Central memory CD8-positive, alpha-beta T cell (primary cell): ENCODE results near the gene RYR2.
A peak's percentile ranks its signal among the peaks of the same experiment; 100 is the strongest.

Source experiments
- ATAC-seq: fragments of 150-1000 bp; cut with Tn5 transposase; replicated peaks from 2 replicates; pipeline ENCODE4 v1.10.0; 2022; ENCODE audit warnings: mild to moderate bottlenecking, moderate FRiP score, moderate number of reproducible peaks; ENCODE audit not compliant: poor library complexity, severe bottlenecking; ENCODE audit errors: extremely low read depth
- DNase-seq, 2 donors: peaks; one replicate each; pipeline ENCODE4 v3.0.0; 2021; ENCODE audit warnings: low spot score in 2 of 2
- H3K27ac Mint-ChIP-seq: one replicate; pipeline ENCODE4 v1.8.0; 2022; ENCODE audit warnings: low read depth, mild to moderate bottlenecking, moderate library complexity, mixed read lengths
- H3K27me3 Mint-ChIP-seq: one replicate; pipeline ENCODE4 v1.8.0; 2022; ENCODE audit warnings: mixed read lengths
- H3K36me3 Mint-ChIP-seq: one replicate; pipeline ENCODE4 v1.8.0; 2022; ENCODE audit warnings: mild to moderate bottlenecking, moderate library complexity, mixed read lengths; ENCODE audit not compliant: insufficient read depth
- H3K4me1 Mint-ChIP-seq: one replicate; pipeline ENCODE4 v1.8.0; 2022; ENCODE audit warnings: mixed read lengths
- H3K4me3 Mint-ChIP-seq: one replicate; pipeline ENCODE4 v1.8.0; 2022; ENCODE audit warnings: mild to moderate bottlenecking, moderate library complexity, mixed read lengths
- H3K9me3 Mint-ChIP-seq: one replicate; pipeline ENCODE4 v1.8.0; 2022; ENCODE audit warnings: mixed read lengths

Gene RYR2

GRCh38 chr1:237041795-237042525, at the start of gene RYR2:
Gene RYR2, plus strand, starts transcription at chr1:237042184. Its CDS starts 338 bp downstream, at chr1:237042522.
- DNase-seq (no peak), ATAC-seq (no peak)
- H3K36me3 Mint-ChIP-seq, result no peaks in the 10 kb centered on the region
- no peak within 1 kb of the TSS for H3K27ac Mint-ChIP-seq
- H3K4me3 Mint-ChIP-seq, result peak within 1 kb of the TSS; percentile 19
- no peaks in the 10 kb centered on the region for H3K9me3 Mint-ChIP-seq
- peaks cover 19% of the 10 kb centered on the region for H3K27me3 Mint-ChIP-seq
- H3K4me1 Mint-ChIP-seq, result peaks cover 11% of the 10 kb centered on the region

- Mint-ChIP-seq H3K27ac (no peak overlapping the region), H3K36me3 (no peaks in the 10 kb centered on the region), H3K4me1 (no peaks in the 10 kb centered on the region), H3K9me3 (peaks cover 11% of the 10 kb centered on the region), H3K4me3 (no peak overlapping the region), H3K27me3 (peaks cover 69% of the 10 kb centered on the region)
- DNase-seq (no peak), ATAC-seq (no peak)
Observed at GRCh38 chr1:236992449-236992848, 49.5 kb upstream of the RYR2 start.

- Mint-ChIP-seq H3K4me1 (no peaks in the 10 kb centered on the region), H3K4me3 (no peak overlapping the region), H3K9me3 (peaks cover 11% of the 10 kb centered on the region), H3K36me3 (no peaks in the 10 kb centered on the region), H3K27ac (no peak overlapping the region), H3K27me3 (peaks cover 58% of the 10 kb centered on the region)
- no peak for ATAC-seq
- DNase-seq, result no peak
Observed at GRCh38 chr1:236994450-236994849, 47.5 kb upstream of the RYR2 start.

GRCh38 chr1:236997361-236997760, 44.6 kb upstream of the RYR2 start:
- H3K9me3 Mint-ChIP-seq, result no peaks in the 10 kb centered on the region
- no peak for DNase-seq
- no peaks in the 10 kb centered on the region for H3K4me1 Mint-ChIP-seq
- peaks cover 39% of the 10 kb centered on the region for H3K27me3 Mint-ChIP-seq
- no peak overlapping the region for H3K27ac Mint-ChIP-seq
- H3K4me3 Mint-ChIP-seq, result no peak overlapping the region
- no peaks in the 10 kb centered on the region for H3K36me3 Mint-ChIP-seq
- ATAC-seq, result no peak

- no peaks in the 10 kb centered on the region for H3K4me1 Mint-ChIP-seq
- H3K36me3 Mint-ChIP-seq, result no peaks in the 10 kb centered on the region
- no peak overlapping the region for H3K4me3 Mint-ChIP-seq
- DNase-seq, result no peak
- ATAC-seq, result no peak
- H3K27me3 Mint-ChIP-seq, result peaks cover 37% of the 10 kb centered on the region
- no peak overlapping the region for H3K27ac Mint-ChIP-seq
- no peaks in the 10 kb centered on the region for H3K9me3 Mint-ChIP-seq
Observed at GRCh38 chr1:236997882-236998281, 44.1 kb upstream of the RYR2 start.

GRCh38 chr1:236998546-236998945, 43.4 kb upstream of the RYR2 start:
- Mint-ChIP-seq H3K9me3 (no peaks in the 10 kb centered on the region), H3K36me3 (no peaks in the 10 kb centered on the region), H3K4me3 (no peak overlapping the region), H3K4me1 (no peaks in the 10 kb centered on the region), H3K27ac (no peak overlapping the region), H3K27me3 (peaks cover 36% of the 10 kb centered on the region)
- no peak for ATAC-seq
- DNase-seq, result no peak

GRCh38 chr1:237000191-237000590, 41.8 kb upstream of the RYR2 start:
- no peak for ATAC-seq
- Mint-ChIP-seq H3K9me3 (no peaks in the 10 kb centered on the region), H3K27ac (no peak overlapping the region), H3K4me1 (no peaks in the 10 kb centered on the region), H3K27me3 (peaks cover 33% of the 10 kb centered on the region), H3K36me3 (no peaks in the 10 kb centered on the region), H3K4me3 (no peak overlapping the region)
- no peak for DNase-seq

- Mint-ChIP-seq H3K27me3 (peaks cover 31% of the 10 kb centered on the region), H3K4me3 (no peak overlapping the region), H3K9me3 (no peaks in the 10 kb centered on the region), H3K36me3 (no peaks in the 10 kb centered on the region), H3K4me1 (no peaks in the 10 kb centered on the region), H3K27ac (no peak overlapping the region)
- DNase-seq (no peak), ATAC-seq (no peak)
Observed at GRCh38 chr1:237003516-237003915, 38.5 kb upstream of the RYR2 start.

- H3K36me3 Mint-ChIP-seq, result no peaks in the 10 kb centered on the region
- no peak within 1 kb of the TSS for H3K4me3 Mint-ChIP-seq
- ATAC-seq (no peak), DNase-seq (no peak)
- H3K9me3 Mint-ChIP-seq, result no peaks in the 10 kb centered on the region
- H3K27ac Mint-ChIP-seq, result no peak within 1 kb of the TSS
- H3K4me1 Mint-ChIP-seq, result no peaks in the 10 kb centered on the region
- H3K27me3 Mint-ChIP-seq, result peaks cover 37% of the 10 kb centered on the region
Observed at GRCh38 chr1:237004116-237004515, 37.9 kb upstream of the RYR2 start, which contains the start of gene MT1HL1. Gene MT1HL1, minus strand, starts transcription at chr1:237004441. Its CDS starts 69 bp downstream, at chr1:237004372.

GRCh38 chr1:237005674-237006073, 36.3 kb upstream of the RYR2 start:
- Mint-ChIP-seq H3K27ac (no peak overlapping the region), H3K36me3 (no peaks in the 10 kb centered on the region), H3K27me3 (peaks cover 39% of the 10 kb centered on the region), H3K4me1 (no peaks in the 10 kb centered on the region), H3K9me3 (no peaks in the 10 kb centered on the region), H3K4me3 (no peak overlapping the region)
- ATAC-seq, result no peak
- no peak for DNase-seq

- H3K36me3 Mint-ChIP-seq, result no peaks in the 10 kb centered on the region
- peaks cover 32% of the 10 kb centered on the region for H3K27me3 Mint-ChIP-seq
- no peaks in the 10 kb centered on the region for H3K4me1 Mint-ChIP-seq
- no peak overlapping the region for H3K27ac Mint-ChIP-seq
- H3K9me3 Mint-ChIP-seq, result no peaks in the 10 kb centered on the region
- no peak overlapping the region for H3K4me3 Mint-ChIP-seq
- DNase-seq, result no peak
- ATAC-seq, result no peak
Observed at GRCh38 chr1:237007147-237007881, 34.7 kb upstream of the RYR2 start.

GRCh38 chr1:237009611-237010010, 32.4 kb upstream of the RYR2 start:
- peaks cover 12% of the 10 kb centered on the region for H3K27me3 Mint-ChIP-seq
- H3K4me1 Mint-ChIP-seq, result no peaks in the 10 kb centered on the region
- H3K9me3 Mint-ChIP-seq, result no peaks in the 10 kb centered on the region
- H3K4me3 Mint-ChIP-seq, result no peak overlapping the region
- DNase-seq (no peak), ATAC-seq (no peak)
- H3K27ac Mint-ChIP-seq, result no peak overlapping the region
- no peaks in the 10 kb centered on the region for H3K36me3 Mint-ChIP-seq

- H3K27ac Mint-ChIP-seq, result no peak overlapping the region
- no peak overlapping the region for H3K4me3 Mint-ChIP-seq
- H3K9me3 Mint-ChIP-seq, result no peaks in the 10 kb centered on the region
- no peak for DNase-seq
- no peaks in the 10 kb centered on the region for H3K36me3 Mint-ChIP-seq
- H3K27me3 Mint-ChIP-seq, result peaks cover 12% of the 10 kb centered on the region
- no peak for ATAC-seq
- no peaks in the 10 kb centered on the region for H3K4me1 Mint-ChIP-seq
Observed at GRCh38 chr1:237011432-237011831, 30.6 kb upstream of the RYR2 start.
